Measurements from ENCODE around the gene SPINK4.

SPINK4 gene

DNA sequence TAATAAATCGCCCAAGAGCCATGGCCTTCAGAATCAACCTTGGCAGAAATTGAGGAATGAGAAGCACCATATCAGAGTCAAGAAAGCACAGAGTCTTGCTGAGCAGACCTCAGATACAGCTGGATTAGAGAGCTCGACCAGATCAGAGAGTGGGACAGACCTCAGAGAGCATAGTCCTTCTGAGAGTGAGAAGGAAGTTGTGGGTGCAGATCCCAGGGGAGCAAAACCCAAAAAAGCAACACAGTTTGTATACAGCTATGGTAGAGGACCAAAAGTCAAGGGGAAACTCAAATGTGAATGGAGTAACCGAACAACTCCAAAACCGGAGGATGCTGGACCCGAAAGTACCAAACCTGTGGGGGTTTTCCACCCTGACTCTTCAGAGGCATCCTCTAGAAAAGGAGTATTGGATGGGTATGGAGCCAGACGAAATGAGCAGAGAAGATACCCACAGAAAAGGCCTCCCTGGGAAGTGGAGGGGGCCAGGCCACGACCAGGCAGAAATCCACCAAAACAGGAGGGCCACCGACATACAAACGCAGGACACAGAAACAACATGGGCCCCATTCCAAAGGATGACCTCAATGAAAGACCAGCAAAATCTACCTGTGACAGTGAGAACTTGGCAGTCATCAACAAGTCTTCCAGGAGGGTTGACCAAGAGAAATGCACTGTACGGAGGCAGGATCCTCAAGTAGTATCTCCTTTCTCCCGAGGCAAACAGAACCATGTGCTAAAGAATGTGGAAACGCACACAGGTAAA, 54.9 kb downstream of the SPINK4 start:
- no peak for DNase-seq

DNA sequence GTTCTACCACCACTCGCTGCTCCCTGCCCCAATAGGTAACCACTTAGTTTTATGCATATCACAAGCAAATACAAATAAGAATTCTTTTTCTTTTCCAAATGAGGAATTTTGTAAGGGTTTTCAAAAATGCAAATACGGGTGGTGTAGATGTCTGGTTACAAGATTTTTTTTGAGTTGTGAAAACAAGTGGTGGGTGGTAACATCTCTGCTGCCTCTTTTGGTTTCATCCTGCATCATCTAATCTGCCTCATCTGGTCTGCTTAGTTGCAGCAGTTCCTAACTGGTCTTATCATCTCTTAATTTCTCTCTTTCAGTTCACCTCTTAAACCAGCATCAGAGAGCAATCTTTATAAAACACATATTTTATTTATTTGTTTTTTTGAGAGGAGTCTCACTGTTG, 55.6 kb downstream of the SPINK4 start:
- DNase-seq = no peak

DNA sequence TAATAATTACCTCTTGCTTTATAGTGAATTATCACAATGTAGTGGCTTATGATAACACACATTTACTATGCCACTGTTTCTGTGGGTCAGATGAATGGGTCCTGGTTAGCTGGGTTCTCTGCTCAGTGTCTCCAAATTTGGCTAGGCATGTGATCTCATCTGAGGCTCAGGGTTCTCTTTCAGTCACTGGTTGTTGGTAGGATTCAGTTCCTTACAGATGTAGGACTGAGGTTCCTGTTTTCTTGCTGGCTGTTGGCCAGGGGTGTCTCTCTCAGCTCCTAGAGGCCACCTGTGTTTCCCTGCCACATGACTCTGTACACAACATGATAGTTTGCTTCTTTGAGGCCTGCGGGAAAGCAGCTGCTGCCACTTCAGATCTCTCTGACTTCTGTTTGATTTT, 57.5 kb downstream of the SPINK4 start:
- no peak for DNase-seq
